Lower leg skin (tissue), 4 donors: ENCODE measurements around the gene ADARB2. TPM values are rescaled to one million over a fixed set of nuclear protein-coding genes. Genes with fewer than 3 reads are reported as not detected.

Source experiments
- DNase-seq, 2 donors: peaks; one replicate each; pipeline ENCODE4 v3.0.0-alpha.2; 2019; ENCODE audit warnings: low spot score in 2 of 2
- H3K4me3 ChIP-seq: fragments of 200-600 bp; sonication (generic); 2 replicates; pipeline ENCODE4 v1.5.1; 2017; ENCODE audit warnings: mild to moderate bottlenecking, low read depth; ENCODE audit not compliant: poor library complexity, severe bottlenecking
- POLR2A ChIP-seq, 2 donors: fragments of 450-650 bp; IDR thresholded peaks; one replicate each; pipeline ENCODE4 v1.6.1; 2016 to 2017; ENCODE audit warnings: antibody characterized with exemption in 2 of 2, mild to moderate bottlenecking in 1 of 2, moderate library complexity in 1 of 2
- WGBS, 2 donors: methylation state at CpG; one replicate each; pipeline ENCODE4 v1.1.5; 2018; 5-methylcytosine and 5-hydroxymethylcytosine counted together
- intact Hi-C: fragments of 100-400 bp; cut with DNase I; formaldehyde crosslinking; loops from one replicate; pipeline ENCODE4 v1.15.0; 2023; ENCODE audit warnings: low total_unique reads
- total RNA-seq, 4 donors: library from RNA; depleted of rRNA; stranded (reverse); fragments of >200 nt; gene quantifications; one replicate each; pipeline ENCODE4 v1.1.0, GENCODE V29; 2016
- TF ChIP-seq, protein P1 (sequence below), 3 donors: fragments of 450-650 bp; IDR thresholded peaks; one replicate each; pipeline ENCODE4 v1.5.1; 2016; ENCODE audit warnings: antibody characterized with exemption in 3 of 3, mild to moderate bottlenecking in 3 of 3, moderate library complexity in 2 of 3

Gene ADARB2
- total RNA-seq, 4 donors from 2014 or later = 0.72 to 3.6 (median 1.8) TPM

GRCh38 chr10:1642600-1643160 is 94.6 kb downstream of the ADARB2 start:
- intact Hi-C loops = no loop called here
- no peak overlapping the region for H3K4me3 ChIP-seq
- no peak for TF ChIP-seq POLR2A (IDR thresholded peaks at IDR 0.05)
- TF ChIP-seq, protein P1, sequence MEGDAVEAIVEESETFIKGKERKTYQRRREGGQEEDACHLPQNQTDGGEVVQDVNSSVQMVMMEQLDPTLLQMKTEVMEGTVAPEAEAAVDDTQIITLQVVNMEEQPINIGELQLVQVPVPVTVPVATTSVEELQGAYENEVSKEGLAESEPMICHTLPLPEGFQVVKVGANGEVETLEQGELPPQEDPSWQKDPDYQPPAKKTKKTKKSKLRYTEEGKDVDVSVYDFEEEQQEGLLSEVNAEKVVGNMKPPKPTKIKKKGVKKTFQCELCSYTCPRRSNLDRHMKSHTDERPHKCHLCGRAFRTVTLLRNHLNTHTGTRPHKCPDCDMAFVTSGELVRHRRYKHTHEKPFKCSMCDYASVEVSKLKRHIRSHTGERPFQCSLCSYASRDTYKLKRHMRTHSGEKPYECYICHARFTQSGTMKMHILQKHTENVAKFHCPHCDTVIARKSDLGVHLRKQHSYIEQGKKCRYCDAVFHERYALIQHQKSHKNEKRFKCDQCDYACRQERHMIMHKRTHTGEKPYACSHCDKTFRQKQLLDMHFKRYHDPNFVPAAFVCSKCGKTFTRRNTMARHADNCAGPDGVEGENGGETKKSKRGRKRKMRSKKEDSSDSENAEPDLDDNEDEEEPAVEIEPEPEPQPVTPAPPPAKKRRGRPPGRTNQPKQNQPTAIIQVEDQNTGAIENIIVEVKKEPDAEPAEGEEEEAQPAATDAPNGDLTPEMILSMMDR (IDR thresholded peaks at IDR 0.05) = no peak
- DNase-seq = no peak
- 65 to 78% methylated on average over 8 of the region's 8 CpGs for WGBS, 2 donors

DNA sequence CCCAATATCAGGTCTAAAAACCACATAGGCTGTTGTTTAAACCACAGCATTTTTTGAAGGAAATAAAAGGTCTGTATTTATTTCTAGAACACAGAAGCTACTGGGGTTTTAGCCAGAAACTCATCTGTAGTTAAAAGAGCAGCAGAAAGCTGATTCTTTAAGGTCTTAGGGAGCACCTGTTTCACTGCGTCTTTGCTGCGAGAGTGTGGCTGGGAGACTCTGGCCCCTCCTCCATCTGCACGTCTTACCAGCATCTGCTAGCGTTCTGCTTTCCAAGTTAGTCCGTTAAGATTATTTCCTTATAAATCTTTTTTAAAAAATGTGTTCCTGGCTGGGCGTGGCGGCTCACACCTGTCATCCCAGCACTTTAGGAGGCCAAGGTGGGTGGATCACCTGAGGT is 95.9 kb downstream of the ADARB2 start:
- DNase-seq = no peak
- no peak for TF ChIP-seq POLR2A (IDR thresholded peaks at IDR 0.05)
- TF ChIP-seq, protein P1 (IDR thresholded peaks at IDR 0.05) = no peak
- intact Hi-C loops = no loop called here
- 47 to 52% methylated on average over 7 of the region's 7 CpGs for WGBS, 2 donors
- H3K4me3 ChIP-seq = no peak overlapping the region

DNA sequence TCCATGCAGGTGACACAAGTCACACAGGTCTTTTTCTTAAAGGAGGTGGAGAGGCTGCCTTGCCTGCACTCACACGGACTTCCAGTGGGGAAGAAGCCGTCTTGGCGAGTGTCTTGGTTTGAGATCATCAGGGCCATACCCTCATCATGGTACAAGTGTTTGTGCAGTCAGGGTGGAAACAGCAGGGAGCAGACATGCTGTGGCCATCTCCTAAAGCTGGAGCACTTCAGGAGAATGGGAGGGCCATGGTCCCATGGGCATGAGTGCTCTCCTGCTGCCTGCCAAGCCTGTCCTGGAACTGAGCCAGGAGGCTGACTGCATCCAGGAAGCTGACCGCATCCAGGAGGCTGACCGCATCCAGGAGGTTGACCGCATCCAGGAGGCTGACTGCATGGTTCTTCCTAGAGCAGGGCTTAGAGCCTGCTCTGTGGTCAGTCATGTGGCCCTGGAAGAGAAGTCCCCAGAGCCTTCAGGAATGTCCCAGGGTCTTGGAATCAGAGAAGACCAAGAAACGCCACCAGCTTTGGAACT is 98.4 kb downstream of the ADARB2 start:
- no peak for DNase-seq
- H3K4me3 ChIP-seq = no peak overlapping the region
- intact Hi-C loops = no loop called here
- TF ChIP-seq, protein P1 (IDR thresholded peaks at IDR 0.05) = no peak
- no peak for TF ChIP-seq POLR2A (IDR thresholded peaks at IDR 0.05)
- WGBS, 2 donors = 81 to 84% methylated on average over 4 to 7 of the region's 7 CpGs

DNA sequence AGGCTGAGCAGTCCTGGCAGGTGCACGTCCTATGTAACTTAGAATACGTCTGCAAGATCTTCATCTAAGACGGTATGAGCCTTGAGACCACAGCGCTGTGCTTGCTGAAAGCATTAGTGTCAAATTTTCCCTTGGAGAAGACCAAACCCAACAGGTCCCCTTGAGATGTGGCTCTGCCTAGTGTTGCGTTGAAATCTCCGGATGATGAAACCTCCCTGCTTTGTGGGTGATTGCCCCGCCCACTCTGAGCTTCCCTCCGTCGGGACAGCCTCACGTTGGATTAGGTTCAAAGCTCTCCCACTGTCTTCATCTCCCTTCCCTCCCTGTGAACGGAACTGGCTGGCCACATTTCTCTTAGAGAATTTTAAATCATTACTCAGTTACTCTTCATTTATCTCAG is 102.0 kb downstream of the ADARB2 start:
- no peak overlapping the region for H3K4me3 ChIP-seq
- 51 to 53% methylated on average over 11 of the region's 11 CpGs for WGBS, 2 donors
- no peak for DNase-seq
- TF ChIP-seq, protein P1 (IDR thresholded peaks at IDR 0.05) = no peak
- no peak for TF ChIP-seq POLR2A (IDR thresholded peaks at IDR 0.05)
- intact Hi-C loops = no loop called here

- DNase-seq = no peak
- 83 to 84% methylated on average over 5 of the region's 5 CpGs for WGBS, 2 donors
- no peak overlapping the region for H3K4me3 ChIP-seq
- no peak for TF ChIP-seq POLR2A (IDR thresholded peaks at IDR 0.05)
- TF ChIP-seq, protein P1 (IDR thresholded peaks at IDR 0.05) = no peak
- intact Hi-C loops = no loop called here
Observed at GRCh38 chr10:1634239-1634638, 103.1 kb downstream of the ADARB2 start.

- DNase-seq = no peak
- intact Hi-C loops = no loop called here
- no peak overlapping the region for H3K4me3 ChIP-seq
- TF ChIP-seq POLR2A (IDR thresholded peaks at IDR 0.05) = no peak
- TF ChIP-seq, protein P1 (IDR thresholded peaks at IDR 0.05) = no peak
- WGBS, 2 donors = 76 to 79% methylated on average over 13 of the region's 13 CpGs
Observed at GRCh38 chr10:1633783-1634182, 103.5 kb downstream of the ADARB2 start.
